Mesangial cell (primary cell): ENCODE results near the gene NUP214. TPM values are rescaled to one million over a fixed set of nuclear protein-coding genes. Genes with fewer than 3 reads are reported as not detected.

ENCODE experiments used
- total RNA-seq: library from RNA; depleted of rRNA; stranded (reverse); fragments of >200 nt; gene quantifications from 2 replicates; pipeline ENCODE4 v1.2.3, GENCODE V29; 2015

Gene NUP214
- total RNA-seq: 29.9 and 31.0 TPM in 2 replicates

DNA sequence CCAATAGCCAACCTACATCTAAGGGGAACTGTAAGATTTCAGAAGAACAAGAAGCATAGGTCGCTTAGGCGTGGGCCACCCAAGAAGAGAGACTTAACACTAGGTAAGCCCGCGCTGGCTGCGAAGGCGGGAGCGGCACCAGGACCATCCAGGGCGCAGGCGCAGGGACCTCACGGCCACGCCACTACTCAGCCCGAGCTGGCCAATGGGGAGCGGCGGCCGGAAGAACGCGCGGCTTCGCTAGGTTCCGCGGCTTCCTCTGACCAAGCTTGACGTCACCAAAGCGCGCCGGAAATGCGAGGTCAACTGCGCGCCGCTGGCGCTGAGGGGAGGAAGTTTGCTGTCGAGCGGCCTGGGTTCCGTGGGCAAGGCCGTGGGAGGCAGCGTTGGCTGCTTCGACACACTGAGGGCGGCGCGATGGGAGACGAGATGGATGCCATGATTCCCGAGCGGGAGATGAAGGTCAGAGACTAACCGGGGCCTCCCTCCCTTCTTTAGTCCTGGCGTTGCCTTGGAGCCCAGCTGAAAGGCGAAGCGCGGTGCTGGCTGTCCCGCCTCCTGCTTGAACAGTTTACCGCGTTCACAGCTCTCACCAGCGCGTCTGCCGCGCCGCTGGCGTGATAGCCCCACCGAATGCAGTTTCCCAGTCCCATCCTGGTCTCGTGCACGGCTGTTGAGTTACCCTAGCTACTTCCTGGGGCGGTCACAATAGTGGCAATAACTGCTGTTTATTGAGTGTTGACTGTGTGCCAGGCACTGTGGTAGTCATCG, at the start of gene NUP214:
Gene NUP214 (plus strand): TSS at position 299 of the 771 bp plus-strand sequence. CDS start 119 bp downstream, at position 418.

DNA sequence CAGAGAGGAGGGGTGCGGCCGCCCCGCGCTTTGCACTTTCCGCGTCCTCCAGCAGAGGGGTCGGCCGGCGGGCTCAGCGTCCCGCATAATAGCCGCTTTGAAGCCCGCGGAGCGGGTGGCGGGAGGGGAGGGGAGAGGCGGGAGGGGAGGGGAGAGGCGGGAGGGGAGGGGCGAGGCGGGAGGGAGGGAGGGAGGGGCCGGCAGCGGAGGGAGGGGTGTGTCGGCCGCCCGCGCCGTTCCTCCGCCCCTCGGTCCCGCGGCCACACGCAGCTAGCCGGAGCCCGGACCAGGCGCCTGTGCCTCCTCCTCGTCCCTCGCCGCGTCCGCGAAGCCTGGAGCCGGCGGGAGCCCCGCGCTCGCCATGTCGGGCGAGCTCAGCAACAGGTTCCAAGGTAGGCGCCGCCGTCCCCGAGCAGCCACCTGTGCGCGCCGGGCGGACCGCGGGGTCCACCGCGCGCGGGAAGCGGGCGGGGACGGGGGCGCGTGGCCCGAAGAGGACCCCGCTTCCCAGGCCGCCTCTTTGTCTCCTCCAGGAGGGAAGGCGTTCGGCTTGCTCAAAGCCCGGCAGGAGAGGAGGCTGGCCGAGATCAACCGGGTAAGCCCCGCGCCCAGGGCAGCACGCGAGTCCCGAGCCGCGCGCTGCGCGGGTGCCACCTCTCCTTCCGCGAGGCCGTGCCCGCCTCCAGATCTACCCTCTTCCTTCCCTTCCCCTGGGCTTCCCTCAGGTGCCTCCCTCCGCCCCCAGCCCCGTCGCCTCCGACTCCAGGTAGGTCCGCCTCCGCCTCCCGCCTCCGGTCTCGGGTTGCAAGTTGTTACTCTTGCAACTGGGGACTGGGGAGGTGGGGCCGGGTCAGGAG, 28.9 kb upstream of the NUP214 start, which contains the start of gene AIF1L:
Gene AIF1L (plus strand): TSS at position 263 of the 857 bp plus-strand sequence. CDS start 99 bp downstream, at position 362.

DNA sequence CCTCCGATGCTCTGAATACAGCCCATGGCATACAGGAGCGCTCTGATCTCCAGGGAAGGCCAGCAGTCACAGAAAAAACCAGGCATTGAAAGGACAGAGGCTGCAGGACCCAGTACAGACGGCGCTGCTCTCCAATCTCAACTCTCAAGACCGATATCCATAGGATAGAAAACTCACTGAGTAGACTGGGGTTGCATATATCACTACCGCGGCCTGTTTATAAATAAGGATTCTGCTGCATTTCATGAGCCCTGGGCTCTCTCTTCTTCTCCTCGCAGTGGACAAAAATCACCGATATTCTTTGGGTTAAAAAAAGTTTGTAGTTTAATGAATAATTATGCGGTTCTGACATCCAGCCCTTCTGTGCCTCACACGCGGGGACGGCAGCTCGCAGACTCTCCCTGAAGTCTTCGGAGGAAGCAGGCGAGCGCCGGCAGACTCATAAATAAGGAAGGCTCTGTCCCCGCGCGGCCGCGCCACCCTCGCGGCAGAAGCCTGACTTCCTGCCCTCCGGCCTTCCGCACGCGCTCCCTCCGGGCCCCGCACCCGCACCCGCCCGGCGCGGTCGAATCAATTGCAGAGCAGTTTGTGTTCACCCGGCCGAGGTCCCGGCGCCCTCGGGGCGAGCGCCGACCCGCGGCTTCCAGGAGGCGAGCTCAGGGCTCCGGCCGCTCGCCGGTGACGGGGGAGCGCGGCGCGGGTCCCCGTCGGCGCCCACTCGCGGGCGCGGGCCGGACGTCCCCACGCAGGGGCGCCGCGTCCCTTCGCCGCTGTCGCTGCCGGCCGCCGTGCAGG, 150.9 kb downstream of the NUP214 start, which contains the start of gene FAM78A:
Gene FAM78A (minus strand): TSS at position 417 of the 795 bp plus-strand sequence. CDS start 331 bp downstream, at position 86.

Other genes starting within 250 kb of the NUP214 start
- not detected in 2 replicates for gene QRFP, start 228.8 kb upstream of the NUP214 start, total RNA-seq
- 0.49 and 5.3 TPM in 2 replicates for gene FIBCD1, start 186.3 kb upstream of the NUP214 start, total RNA-seq
- gene LAMC3, start 116.4 kb upstream of the NUP214 start, total RNA-seq: 1.1 and 1.3 TPM in 2 replicates
- 16.5 and 61.1 TPM in 2 replicates for gene AIF1L, start 29.1 kb upstream of the NUP214 start, total RNA-seq
- gene FAM78A, start 150.9 kb downstream of the NUP214 start, total RNA-seq: 1.1 TPM in 2 replicates
- 4.4 and 4.7 TPM in 2 replicates for gene PLPP7, start 164.1 kb downstream of the NUP214 start, total RNA-seq